Ascending aorta (tissue), 2 donors: ENCODE measurements around the gene RBMS3. TPM values are rescaled to one million over a fixed set of nuclear protein-coding genes. Genes with fewer than 3 reads are reported as not detected.

Experiments
- DNase-seq, 2 donors: peaks; one replicate each; pipeline ENCODE4 v3.0.0-alpha.2; 2019; ENCODE audit warnings: low spot score in 2 of 2
- H3K27ac ChIP-seq, 2 donors: fragments of 200-600 bp; sonication (generic); one replicate each; pipeline ENCODE4 v1.5.1; 2016 to 2017; ENCODE audit warnings: mild to moderate bottlenecking in 1 of 2
- H3K27me3 ChIP-seq: fragments of 200-600 bp; sonication (generic); one replicate; pipeline ENCODE4 v1.5.1; 2017
- H3K36me3 ChIP-seq, 2 donors: fragments of 200-600 bp; sonication (generic); one replicate each; pipeline ENCODE4 v1.5.1; 2016
- H3K4me1 ChIP-seq, 2 donors: fragments of 200-600 bp; sonication (generic); one replicate each; pipeline ENCODE4 v1.5.1; 2016 to 2017; ENCODE audit warnings: mild to moderate bottlenecking in 1 of 2
- H3K4me3 ChIP-seq, 2 donors: fragments of 200-600 bp; sonication (generic); one replicate each; pipeline ENCODE4 v1.5.1; 2016 to 2017; ENCODE audit warnings: mild to moderate bottlenecking in 1 of 2
- H3K9me3 ChIP-seq, 2 donors: fragments of 200-600 bp; sonication (generic); one replicate each; pipeline ENCODE4 v1.5.1; 2016
- CTCF ChIP-seq, 3 experiments: fragments of 200-600 bp in 2 of 3; fragments of 450-650 bp in 1 of 3; sonication (generic) in 2 of 3; IDR thresholded peaks; one replicate each; pipeline ENCODE4 v1.5.1; 2016 to 2019; ENCODE audit warnings: antibody characterized with exemption in 3 of 3, mild to moderate bottlenecking in 1 of 3, moderate library complexity in 1 of 3
- intact Hi-C: fragments of 100-400 bp; cut with DNase I; formaldehyde crosslinking; loops from one replicate; pipeline ENCODE4 v1.15.1; 2023
- total RNA-seq: library from RNA; depleted of rRNA; stranded (reverse); fragments of >200 nt; gene quantifications from one replicate; pipeline ENCODE4 v1.1.0, GENCODE V29; 2016

The RBMS3 gene
- total RNA-seq, 1 donor from 2014 or later, result 65.8 TPM

GRCh38 chr3:29745232-29745870, 464.5 kb downstream of the RBMS3 start:
- H3K36me3 ChIP-seq, result no peaks in the 10 kb centered on the region
- no peak overlapping the region for H3K4me3 ChIP-seq
- DNase-seq, result no peak
- H3K27ac ChIP-seq, result peak overlapping the region; percentile 25 to 28
- no peaks in the 10 kb centered on the region for H3K9me3 ChIP-seq
- peaks cover 0 to 20% of the 10 kb centered on the region in 2 donors for H3K4me1 ChIP-seq
- TF ChIP-seq CTCF (IDR thresholded peaks at IDR 0.05), result no peak
- no peaks in the 10 kb centered on the region for H3K27me3 ChIP-seq
- intact Hi-C loops, result no loop called here

GRCh38 chr3:29746163-29746760, 465.4 kb downstream of the RBMS3 start:
- Histone ChIP-seq H3K4me1 (peaks cover 0 to 20% of the 10 kb centered on the region in 2 donors), H3K27me3 (no peaks in the 10 kb centered on the region), H3K9me3 (no peaks in the 10 kb centered on the region), H3K4me3 (no peak overlapping the region), H3K27ac (peak overlapping the region; percentile 10 to 49), H3K36me3 (no peaks in the 10 kb centered on the region)
- no peak for DNase-seq
- intact Hi-C loops, result no loop called here
- TF ChIP-seq CTCF (IDR thresholded peaks at IDR 0.05), result no peak

DNA sequence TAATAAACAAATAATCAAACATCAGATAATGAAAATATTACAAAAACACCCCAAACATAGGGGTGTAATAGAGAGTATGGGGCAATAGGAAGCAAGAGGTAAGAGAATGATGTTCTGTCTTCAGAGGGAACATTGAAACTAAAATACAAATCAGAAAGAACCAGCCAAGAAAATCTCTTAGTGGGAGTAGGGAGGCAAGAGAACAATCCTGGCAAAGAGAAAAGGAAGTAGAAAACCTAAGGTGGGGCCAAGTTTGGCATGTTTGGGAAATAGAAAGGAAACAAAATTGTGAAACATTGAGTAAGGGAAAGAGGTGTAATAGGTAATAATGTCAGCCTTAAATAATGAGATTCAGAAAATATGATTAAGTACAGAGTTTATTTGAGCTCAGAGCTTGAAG, 467.1 kb downstream of the RBMS3 start:
- Histone ChIP-seq H3K9me3 (no peaks in the 10 kb centered on the region), H3K36me3 (no peaks in the 10 kb centered on the region), H3K4me1 (peaks cover 0 to 29% of the 10 kb centered on the region in 2 donors), H3K4me3 (no peak overlapping the region), H3K27me3 (no peaks in the 10 kb centered on the region), H3K27ac (peak overlapping the region; percentile 64 to 72)
- intact Hi-C loops, result no loop called here
- no peak for DNase-seq
- no peak for TF ChIP-seq CTCF (IDR thresholded peaks at IDR 0.05)

DNA sequence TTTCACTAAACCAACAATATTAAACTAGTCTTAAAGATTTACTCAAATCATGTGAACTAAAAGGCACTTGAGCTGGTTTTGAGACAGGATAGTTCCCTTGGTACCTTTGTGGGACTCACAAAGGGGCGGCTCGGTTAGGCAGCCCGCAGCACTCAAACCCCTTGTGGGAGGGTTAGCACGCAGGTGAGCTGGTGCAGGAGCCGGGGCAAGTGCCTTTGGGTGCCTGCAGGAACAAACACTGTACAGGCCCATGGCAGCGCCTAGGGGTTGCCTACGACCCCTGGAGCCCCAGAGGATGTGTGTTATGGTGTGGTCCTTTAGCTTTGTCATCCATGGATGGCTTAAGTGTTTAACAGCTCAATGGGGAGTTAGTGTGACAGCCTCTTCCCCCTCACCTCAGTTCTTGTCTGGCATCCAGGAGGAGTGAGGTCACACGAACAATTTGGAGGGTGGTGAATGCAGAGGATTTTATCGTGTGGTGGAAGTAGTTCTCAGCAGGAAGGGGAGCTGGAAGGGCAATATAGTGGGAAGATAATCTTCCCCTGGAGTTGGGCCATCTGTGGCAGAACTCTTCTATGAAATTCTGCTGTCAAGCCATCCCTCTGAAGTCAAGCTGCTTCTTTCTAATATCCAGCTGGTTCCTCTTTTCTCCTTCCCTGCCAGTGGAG, 470.9 kb downstream of the RBMS3 start:
- H3K4me1 ChIP-seq, result peaks cover 0 to 17% of the 10 kb centered on the region in 2 donors
- no peaks in the 10 kb centered on the region for H3K9me3 ChIP-seq
- H3K4me3 ChIP-seq, result no peak overlapping the region
- no peak for TF ChIP-seq CTCF (IDR thresholded peaks at IDR 0.05)
- intact Hi-C loops, result loop anchor here (10.0 kb wide), 1 partner anchor 687 kb away; no protein-coding TSS in a partner anchor
- DNase-seq, result no peak
- no peaks in the 10 kb centered on the region for H3K27me3 ChIP-seq
- no peaks in the 10 kb centered on the region for H3K36me3 ChIP-seq
- H3K27ac ChIP-seq, result peak overlapping the region; percentile 46 to 81

DNA sequence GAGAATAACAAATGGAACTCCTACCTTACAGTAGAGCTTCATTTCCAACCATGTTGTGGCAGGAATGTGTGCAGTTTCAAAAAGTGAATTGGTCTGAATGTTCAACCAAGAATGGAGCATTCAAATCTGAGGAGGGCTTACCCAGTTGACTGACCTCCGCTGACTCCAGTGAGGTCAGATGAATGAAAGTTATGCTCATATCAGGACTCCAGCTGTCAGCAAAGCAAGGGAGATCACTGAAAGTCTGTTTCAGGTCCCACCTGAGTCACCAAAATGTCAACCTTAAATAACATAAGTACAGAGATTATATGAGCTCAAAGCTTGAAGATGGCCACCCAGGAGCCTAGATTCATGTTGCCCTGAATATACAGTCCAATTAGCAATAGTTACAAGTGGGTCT, 473.5 kb downstream of the RBMS3 start:
- no peak for TF ChIP-seq CTCF (IDR thresholded peaks at IDR 0.05)
- no peaks in the 10 kb centered on the region for H3K9me3 ChIP-seq
- H3K27ac ChIP-seq, result peak overlapping the region; percentile 72 to 81
- DNase-seq, result no peak
- no peaks in the 10 kb centered on the region for H3K27me3 ChIP-seq
- H3K4me1 ChIP-seq, result peaks cover 4 to 26% of the 10 kb centered on the region in 2 donors
- H3K4me3 ChIP-seq, result no peak overlapping the region
- intact Hi-C loops, result loop anchor here (10.0 kb wide), 1 partner anchor 690 kb away; no protein-coding TSS in a partner anchor
- H3K36me3 ChIP-seq, result no peaks in the 10 kb centered on the region
